Fibroblast of mammary gland (primary cell): ENCODE results near the gene NDUFS7.

ENCODE experiments used
- DNase-seq: peaks from one replicate; pipeline ENCODE4 v3.0.0-alpha.2; 2010; ENCODE audit warnings: low read depth
- H3K4me3 ChIP-seq: 2 replicates; pipeline ENCODE4 v1.5.1; 2011; ENCODE audit warnings: low read depth, mild to moderate bottlenecking, low read length, moderate library complexity; ENCODE audit not compliant: control insufficient read depth
- CTCF ChIP-seq: conservative IDR thresholded peaks from 2 replicates; pipeline ENCODE4 v1.5.1; 2011; ENCODE audit warnings: low read depth, low read length, inconsistent platforms; ENCODE audit not compliant: control insufficient read depth, insufficient read depth

Gene NDUFS7

DNA sequence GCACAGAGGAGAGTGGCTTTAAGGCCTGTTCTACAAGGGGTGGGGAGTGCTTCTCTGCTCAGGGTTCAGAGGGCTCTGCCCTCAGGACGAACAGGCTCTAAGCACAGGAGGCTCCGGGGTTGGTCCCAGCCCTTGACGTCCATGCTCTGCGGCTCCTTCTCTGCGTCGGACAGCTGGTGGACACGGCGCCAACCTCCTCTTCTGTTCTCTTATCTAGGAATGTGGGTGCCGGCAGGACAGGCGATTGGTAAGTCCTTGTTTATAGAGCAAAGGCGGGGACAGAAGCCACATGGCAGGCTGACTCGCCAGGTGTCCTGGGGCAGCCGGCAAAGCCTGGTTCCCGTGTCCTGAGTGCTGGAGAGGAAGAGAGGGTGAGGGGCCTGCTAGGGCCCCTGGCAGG is 46.0 kb downstream of the NDUFS7 start:
- no peak overlapping the region for H3K4me3 ChIP-seq
- no peak for TF ChIP-seq CTCF
- DNase-seq, result no peak

GRCh38 chr19:1430246-1430645 is 46.5 kb downstream of the NDUFS7 start:
- DNase-seq, result no peak
- H3K4me3 ChIP-seq, result no peak overlapping the region
- TF ChIP-seq CTCF, result no peak

DNA sequence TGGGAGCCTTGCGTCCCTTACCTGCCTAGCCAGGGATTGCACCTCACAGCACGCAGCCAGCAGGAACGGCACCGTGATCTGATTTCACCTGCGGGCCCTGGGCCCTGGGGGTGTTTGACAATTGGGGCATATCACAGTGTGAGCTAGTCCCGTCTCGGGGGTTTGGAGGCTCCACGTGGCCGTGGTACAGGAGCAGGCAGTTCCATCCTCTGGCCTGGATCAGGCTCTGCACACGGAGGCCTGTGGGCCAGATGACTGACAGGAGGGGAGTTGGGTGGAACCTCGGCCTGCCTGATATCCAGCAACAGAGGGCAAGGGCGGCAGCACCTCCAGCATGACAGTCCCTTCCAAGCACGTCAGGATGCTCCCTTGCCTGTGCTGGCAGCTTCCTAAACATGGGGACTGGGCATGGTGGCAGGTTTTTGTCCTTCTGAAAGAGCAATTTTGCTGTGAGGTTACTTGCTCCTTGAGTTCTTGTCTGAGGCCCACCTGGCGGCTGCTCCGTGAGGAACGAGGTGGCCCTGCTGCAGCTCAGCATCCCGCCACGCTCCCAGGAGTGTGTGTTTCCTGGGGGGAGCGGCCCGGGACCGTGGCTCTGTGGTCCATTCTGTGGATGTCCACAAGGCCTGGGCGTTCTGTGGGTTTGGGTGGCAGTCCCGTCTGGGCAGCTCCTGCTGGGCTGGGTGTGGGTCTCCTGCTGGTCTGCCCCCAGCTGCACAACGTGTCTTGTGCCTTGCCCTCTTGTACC is 48.2 kb downstream of the NDUFS7 start:
- no peak for DNase-seq
- no peak for TF ChIP-seq CTCF
- H3K4me3 ChIP-seq, result no peak overlapping the region

DNA sequence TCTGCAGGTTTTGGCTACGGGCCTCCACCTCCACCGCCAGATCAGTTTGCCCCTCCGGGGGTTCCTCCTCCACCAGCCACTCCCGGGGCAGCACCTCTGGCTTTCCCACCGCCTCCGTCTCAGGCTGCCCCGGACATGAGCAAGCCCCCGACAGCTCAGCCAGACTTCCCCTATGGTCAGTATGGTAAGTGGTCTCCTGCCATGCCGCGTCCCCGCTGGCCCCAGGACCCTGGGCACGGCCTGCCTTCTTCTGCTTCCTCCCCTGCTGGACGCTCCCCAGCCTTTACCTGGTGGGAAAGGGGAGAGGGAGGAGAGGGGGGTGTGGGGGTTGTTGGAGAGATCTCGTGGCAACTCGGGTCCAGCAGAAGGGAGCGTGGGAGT is 48.8 kb downstream of the NDUFS7 start:
- no peak for DNase-seq
- H3K4me3 ChIP-seq, result no peak overlapping the region
- no peak for TF ChIP-seq CTCF

GRCh38 chr19:1433119-1434039 is 49.7 kb downstream of the NDUFS7 start:
- no peak for DNase-seq
- TF ChIP-seq CTCF, result no peak
- no peak overlapping the region for H3K4me3 ChIP-seq

GRCh38 chr19:1434040-1434366 is 50.3 kb downstream of the NDUFS7 start:
- DNase-seq, result no peak
- TF ChIP-seq CTCF, result no peak
- no peak overlapping the region for H3K4me3 ChIP-seq
